ENCODE results near the gene IFNG-AS1. TPM values are rescaled to one million over a fixed set of nuclear protein-coding genes. Genes with fewer than 3 reads are reported as not detected.

Gene IFNG-AS1
- total RNA-seq, 1 donor from 2014 or later = not detected

DNA sequence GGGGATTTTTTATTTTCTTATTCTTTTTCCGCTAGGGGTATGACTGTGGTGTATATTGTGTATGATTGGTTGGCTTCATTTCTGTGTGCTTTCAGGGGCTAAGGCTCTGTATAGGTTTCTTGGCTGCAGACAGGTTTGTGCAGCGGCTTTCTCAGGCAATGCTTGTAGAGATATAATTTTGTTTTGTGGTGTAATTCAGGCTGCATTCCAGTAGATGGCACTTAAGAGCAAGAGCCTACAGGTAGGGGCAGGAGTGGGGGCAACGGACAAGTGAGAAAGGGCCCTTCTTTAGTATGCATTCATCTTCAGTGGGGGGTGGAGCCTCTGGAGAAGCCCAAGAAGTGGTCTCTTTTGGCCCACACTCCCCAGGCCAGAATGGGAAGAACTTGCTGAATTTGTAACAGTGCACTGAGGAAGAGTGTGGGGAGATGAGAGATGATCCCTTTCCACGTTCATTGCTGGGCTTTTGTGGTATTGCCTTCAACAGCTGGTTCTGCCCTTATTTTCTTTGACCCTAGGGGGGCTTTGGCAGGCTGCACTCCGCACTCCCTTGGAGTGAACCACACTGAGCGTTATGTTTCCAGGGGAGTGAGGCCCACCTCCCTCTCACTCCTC, 78.6 kb downstream of the IFNG-AS1 start:
- DNase-seq (ENCODE audit: low spot score, unreplicated experiment) = no peak
- Mint-ChIP-seq H3K36me3 (ENCODE audit: insufficient read depth) (peaks cover 2% of the 10 kb centered on the region), H3K4me3 (ENCODE audit: low read depth) (no peak overlapping the region), H3K4me1 (ENCODE audit: low read depth) (no peaks in the 10 kb centered on the region), H3K9me3 (ENCODE audit: low read depth) (peaks cover 31% of the 10 kb centered on the region), H3K27ac (no peak overlapping the region), H3K27me3 (no peaks in the 10 kb centered on the region)
- TF ChIP-seq, protein P1, sequence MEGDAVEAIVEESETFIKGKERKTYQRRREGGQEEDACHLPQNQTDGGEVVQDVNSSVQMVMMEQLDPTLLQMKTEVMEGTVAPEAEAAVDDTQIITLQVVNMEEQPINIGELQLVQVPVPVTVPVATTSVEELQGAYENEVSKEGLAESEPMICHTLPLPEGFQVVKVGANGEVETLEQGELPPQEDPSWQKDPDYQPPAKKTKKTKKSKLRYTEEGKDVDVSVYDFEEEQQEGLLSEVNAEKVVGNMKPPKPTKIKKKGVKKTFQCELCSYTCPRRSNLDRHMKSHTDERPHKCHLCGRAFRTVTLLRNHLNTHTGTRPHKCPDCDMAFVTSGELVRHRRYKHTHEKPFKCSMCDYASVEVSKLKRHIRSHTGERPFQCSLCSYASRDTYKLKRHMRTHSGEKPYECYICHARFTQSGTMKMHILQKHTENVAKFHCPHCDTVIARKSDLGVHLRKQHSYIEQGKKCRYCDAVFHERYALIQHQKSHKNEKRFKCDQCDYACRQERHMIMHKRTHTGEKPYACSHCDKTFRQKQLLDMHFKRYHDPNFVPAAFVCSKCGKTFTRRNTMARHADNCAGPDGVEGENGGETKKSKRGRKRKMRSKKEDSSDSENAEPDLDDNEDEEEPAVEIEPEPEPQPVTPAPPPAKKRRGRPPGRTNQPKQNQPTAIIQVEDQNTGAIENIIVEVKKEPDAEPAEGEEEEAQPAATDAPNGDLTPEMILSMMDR (IDR thresholded peaks at IDR 0.05; ENCODE audit: unreplicated experiment) = no peak

DNA sequence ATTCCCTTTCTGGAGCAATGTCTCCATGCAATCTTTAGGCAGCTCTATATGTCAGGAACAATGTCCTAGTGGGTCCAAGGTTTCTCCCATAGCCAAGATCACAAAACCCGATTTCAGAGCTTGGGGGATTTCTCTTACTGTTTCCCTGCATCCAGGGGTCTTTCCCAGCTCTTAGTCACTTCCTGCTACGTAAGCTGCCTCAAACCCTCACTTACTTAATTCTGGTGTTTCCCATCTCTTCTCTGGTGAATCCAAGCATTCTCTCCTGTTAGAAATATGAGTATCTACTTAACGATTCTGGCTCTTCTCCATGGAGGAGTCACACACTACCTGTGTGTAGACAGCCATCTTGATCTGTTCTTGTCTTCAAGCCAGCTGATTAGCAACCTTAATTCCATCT, 80.0 kb downstream of the IFNG-AS1 start:
- peaks cover 2% of the 10 kb centered on the region for H3K36me3 Mint-ChIP-seq (ENCODE audit: insufficient read depth)
- H3K27ac Mint-ChIP-seq = no peak overlapping the region
- H3K4me3 Mint-ChIP-seq (ENCODE audit: low read depth) = no peak overlapping the region
- TF ChIP-seq, protein P1 (IDR thresholded peaks at IDR 0.05; ENCODE audit: unreplicated experiment) = no peak
- peaks cover 27% of the 10 kb centered on the region for H3K9me3 Mint-ChIP-seq (ENCODE audit: low read depth)
- no peaks in the 10 kb centered on the region for H3K27me3 Mint-ChIP-seq
- no peaks in the 10 kb centered on the region for H3K4me1 Mint-ChIP-seq (ENCODE audit: low read depth)
- DNase-seq (ENCODE audit: low spot score, unreplicated experiment) = no peak

Other genes with a start within 250 kb of the IFNG-AS1 start
- gene IFNG, start 170.3 kb downstream of the IFNG-AS1 start, total RNA-seq = not detected in 2 replicates
- gene IL26, start 236.4 kb downstream of the IFNG-AS1 start, total RNA-seq = not detected in 2 replicates

Measured in progenitor cell of endocrine pancreas (in vitro differentiated cells).